RWPE1 (cell line): ENCODE measurements around the gene TRAPPC13.
A peak's percentile ranks its signal among the peaks of the same experiment; 100 is the strongest.

Experiments
- CTCF ChIA-PET: fragments of 350-600 bp; sonication (Branson Sonifier 250); formaldehyde crosslinking; extraction: SDS; loops from one replicate; lab custom pipeline; 2021; lab: Yijun Ruan, JAX
- POLR2A ChIA-PET: fragments of 400-600 bp; formaldehyde crosslinking; extraction: SDS; loops from one replicate; lab custom pipeline; 2020; ENCODE audit warnings: antibody characterized with exemption; ENCODE audit not compliant: low non-redundant PET; lab: Yijun Ruan, JAX
- DNase-seq: peaks from one replicate; pipeline ENCODE4 v3.0.0; 2012; ENCODE audit warnings: low spot score
- H3K27ac ChIP-seq: fragments of 450-650 bp; 2 replicates; pipeline ENCODE4 v1.5.1; 2017
- CTCF ChIP-seq: fragments of 450-650 bp; conservative IDR thresholded peaks from 2 replicates; pipeline ENCODE4 v1.5.1; 2017; ENCODE audit warnings: low read depth, mild to moderate bottlenecking

Gene TRAPPC13

DNA sequence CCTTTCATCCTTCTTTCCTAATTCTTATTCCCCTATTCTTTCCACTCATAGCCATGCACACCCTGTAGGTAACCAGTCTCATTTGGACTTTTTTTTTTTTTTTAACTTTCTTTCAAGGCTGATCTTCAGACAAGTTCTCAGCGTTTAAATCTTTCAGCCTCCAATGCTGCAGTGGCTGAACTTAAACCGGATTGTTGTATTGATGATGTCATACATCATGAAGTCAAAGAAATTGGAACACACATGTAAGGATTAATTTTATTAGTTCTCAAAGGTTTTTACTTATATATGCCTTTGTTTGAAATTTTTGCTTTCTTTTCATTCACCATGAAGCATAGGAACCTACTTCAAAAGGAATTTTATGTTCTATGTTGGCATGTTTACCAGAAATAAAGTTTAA, 22.1 kb downstream of the TRAPPC13 start:
- CTCF ChIA-PET = no interaction called here
- H3K27ac ChIP-seq = no peak overlapping the region
- POLR2A ChIA-PET = no interaction called here
- no peak for DNase-seq
- TF ChIP-seq CTCF = no peak

- DNase-seq = no peak
- H3K27ac ChIP-seq = no peak overlapping the region
- no peak for TF ChIP-seq CTCF
- POLR2A ChIA-PET = no interaction called here
- CTCF ChIA-PET = no interaction called here
These were observed 23.1 kb downstream of the TRAPPC13 start for GRCh38 chr5:65647941-65648340.

DNA sequence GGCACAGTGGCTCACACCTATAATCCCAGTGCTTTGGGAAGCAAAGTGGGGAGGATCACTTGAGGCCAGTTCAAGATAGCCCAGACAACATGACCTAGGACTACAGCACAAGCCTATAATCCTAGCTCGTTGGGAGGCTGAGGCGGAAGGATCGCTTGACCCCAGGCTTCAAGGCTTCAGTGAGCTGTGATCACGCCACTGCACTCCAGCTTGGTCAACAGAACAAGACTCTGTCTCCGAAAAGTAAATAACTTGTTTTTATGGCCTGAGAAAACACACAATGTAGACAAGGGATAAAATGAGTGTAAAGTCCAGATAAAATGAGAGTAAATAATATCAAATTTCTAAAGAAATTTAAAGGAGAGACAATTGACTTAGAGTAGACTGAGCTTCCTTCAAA, 26.3 kb downstream of the TRAPPC13 start:
- CTCF ChIA-PET = interaction anchor here (0.6 to 1.4 kb wide), 5 partner anchors 13 to 751 kb away, joined by 3 to 4 read pairs (median 3); no protein-coding TSS in a partner anchor
- TF ChIP-seq CTCF = no peak
- POLR2A ChIA-PET = no interaction called here
- DNase-seq = no peak
- no peak overlapping the region for H3K27ac ChIP-seq

- no peak for DNase-seq
- no peak overlapping the region for H3K27ac ChIP-seq
- POLR2A ChIA-PET = no interaction called here
- CTCF ChIA-PET = no interaction called here
- no peak for TF ChIP-seq CTCF
These were observed 29.9 kb downstream of the TRAPPC13 start for GRCh38 chr5:65654713-65655112.

- peak; percentile 60 for TF ChIP-seq CTCF
- no peak overlapping the region for H3K27ac ChIP-seq
- ChIA-PET POLR2A (no interaction called here), CTCF (interaction anchor here (0.5 to 1.2 kb wide), 7 partner anchors 9 to 1903 kb away, joined by 3 to 6 read pairs (median 4); no protein-coding TSS in a partner anchor)
- peak; percentile 43 for DNase-seq
These were observed 39.1 kb downstream of the TRAPPC13 start for GRCh38 chr5:65663804-65664521.

- no peak for TF ChIP-seq CTCF
- ChIA-PET POLR2A (no interaction called here), CTCF (no interaction called here)
- H3K27ac ChIP-seq = no peak overlapping the region
- DNase-seq = no peak
These were observed 43.9 kb downstream of the TRAPPC13 start for GRCh38 chr5:65668696-65669095.
